PFSK-1 (cell line): ENCODE data around the gene MYCT1.

ENCODE experiments used
- FOXP2 ChIP-seq: optimal IDR thresholded peaks from 2 replicates; pipeline ENCODE3; 2011; ENCODE audit warnings: borderline replicate concordance, control low read depth, inconsistent platforms; ENCODE audit not compliant: insufficient read depth; ENCODE audit errors: extremely low read length, extremely low read depth
- POLR2AphosphoS5 ChIP-seq: IDR thresholded peaks from 2 replicates; pipeline ENCODE4 v1.6.1; 2012; ENCODE audit warnings: low read depth, mild to moderate bottlenecking, control low read depth, low read length, moderate library complexity
- REST ChIP-seq, 2 experiments: IDR thresholded peaks; 2 replicates each; pipeline versions ENCODE4 v1.6.1 to v1.8.0; 2011 to 2012; ENCODE audit warnings: low read depth in 2 of 2, low read length in 2 of 2, control low read depth in 1 of 2, inconsistent platforms in 1 of 2, mild to moderate bottlenecking in 1 of 2, moderate library complexity in 1 of 2; ENCODE audit not compliant: insufficient read depth in 1 of 2
- SIN3A ChIP-seq: IDR thresholded peaks from 2 replicates; pipeline ENCODE4 v1.6.1; 2012; ENCODE audit warnings: mild to moderate bottlenecking, low read length, moderate library complexity, borderline replicate concordance; ENCODE audit not compliant: insufficient read depth
- TAF1 ChIP-seq: IDR thresholded peaks from 2 replicates; pipeline ENCODE4 v1.6.1; 2012; ENCODE audit warnings: low read length, control low read depth, borderline replicate concordance; ENCODE audit not compliant: insufficient read depth

The MYCT1 gene

GRCh38 chr6:152671171-152671570 is 26.5 kb upstream of the MYCT1 start:
- TF ChIP-seq POLR2AphosphoS5 (no peak), FOXP2 (no peak), SIN3A (no peak), REST (IDR thresholded peaks at IDR 0.05; ENCODE audit: insufficient read depth in 1 of 2, low read depth in 2 of 2, low read length in 2 of 2) (no peak), TAF1 (no peak)

- TF ChIP-seq REST (IDR thresholded peaks at IDR 0.05; ENCODE audit: insufficient read depth in 1 of 2, low read depth in 2 of 2, low read length in 2 of 2) (no peak), SIN3A (no peak), FOXP2 (no peak), POLR2AphosphoS5 (no peak), TAF1 (no peak)
Measured at GRCh38 chr6:152673236-152673635, 24.5 kb upstream of the MYCT1 start.

- TF ChIP-seq FOXP2 (no peak), TAF1 (no peak), POLR2AphosphoS5 (no peak), REST (IDR thresholded peaks at IDR 0.05; ENCODE audit: insufficient read depth in 1 of 2, low read depth in 2 of 2, low read length in 2 of 2) (no peak), SIN3A (no peak)
Measured at GRCh38 chr6:152680151-152680550, 17.5 kb upstream of the MYCT1 start.

GRCh38 chr6:152680879-152681517 is 16.7 kb upstream of the MYCT1 start:
- TF ChIP-seq FOXP2 (no peak), REST (IDR thresholded peaks at IDR 0.05; ENCODE audit: insufficient read depth in 1 of 2, low read depth in 2 of 2, low read length in 2 of 2) (no peak), SIN3A (no peak), TAF1 (no peak), POLR2AphosphoS5 (no peak)

DNA sequence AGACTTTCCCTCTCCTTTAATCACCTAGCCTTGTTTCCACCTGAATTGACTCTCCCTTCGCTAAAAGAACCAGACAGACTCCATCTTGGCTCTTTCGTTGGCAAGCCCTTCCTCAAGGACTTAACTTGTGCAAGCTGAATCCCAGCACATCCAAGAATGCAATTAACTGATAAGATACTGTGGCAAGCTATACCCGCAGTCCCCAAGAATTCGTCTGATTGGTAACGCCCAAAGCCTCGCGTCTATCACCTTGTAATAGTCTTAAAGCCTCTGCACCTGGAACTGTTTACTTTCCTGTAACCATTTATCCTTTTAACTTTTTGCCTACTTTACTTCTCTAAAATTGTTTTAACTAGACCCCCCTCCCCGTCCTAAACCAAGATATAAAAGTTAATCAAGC is 15.6 kb upstream of the MYCT1 start:
- TF ChIP-seq REST (IDR thresholded peaks at IDR 0.05; ENCODE audit: insufficient read depth in 1 of 2, low read depth in 2 of 2, low read length in 2 of 2) (no peak), FOXP2 (no peak), POLR2AphosphoS5 (no peak), TAF1 (no peak), SIN3A (no peak)
